Breast epithelium (tissue), 3 donors: ENCODE results near the gene PLCB3.

Source experiments
- POLR2A ChIP-seq: fragments of 450-650 bp; IDR thresholded peaks from one replicate; pipeline ENCODE4 v1.6.1; 2016; ENCODE audit warnings: antibody characterized with exemption, mild to moderate bottlenecking, moderate library complexity
- TF ChIP-seq, protein P1 (sequence below), 3 donors: fragments of 450-650 bp; IDR thresholded peaks; one replicate each; pipeline ENCODE4 v1.5.1; 2016 to 2017; ENCODE audit warnings: antibody characterized with exemption in 3 of 3, mild to moderate bottlenecking in 3 of 3, moderate library complexity in 3 of 3

DNA sequence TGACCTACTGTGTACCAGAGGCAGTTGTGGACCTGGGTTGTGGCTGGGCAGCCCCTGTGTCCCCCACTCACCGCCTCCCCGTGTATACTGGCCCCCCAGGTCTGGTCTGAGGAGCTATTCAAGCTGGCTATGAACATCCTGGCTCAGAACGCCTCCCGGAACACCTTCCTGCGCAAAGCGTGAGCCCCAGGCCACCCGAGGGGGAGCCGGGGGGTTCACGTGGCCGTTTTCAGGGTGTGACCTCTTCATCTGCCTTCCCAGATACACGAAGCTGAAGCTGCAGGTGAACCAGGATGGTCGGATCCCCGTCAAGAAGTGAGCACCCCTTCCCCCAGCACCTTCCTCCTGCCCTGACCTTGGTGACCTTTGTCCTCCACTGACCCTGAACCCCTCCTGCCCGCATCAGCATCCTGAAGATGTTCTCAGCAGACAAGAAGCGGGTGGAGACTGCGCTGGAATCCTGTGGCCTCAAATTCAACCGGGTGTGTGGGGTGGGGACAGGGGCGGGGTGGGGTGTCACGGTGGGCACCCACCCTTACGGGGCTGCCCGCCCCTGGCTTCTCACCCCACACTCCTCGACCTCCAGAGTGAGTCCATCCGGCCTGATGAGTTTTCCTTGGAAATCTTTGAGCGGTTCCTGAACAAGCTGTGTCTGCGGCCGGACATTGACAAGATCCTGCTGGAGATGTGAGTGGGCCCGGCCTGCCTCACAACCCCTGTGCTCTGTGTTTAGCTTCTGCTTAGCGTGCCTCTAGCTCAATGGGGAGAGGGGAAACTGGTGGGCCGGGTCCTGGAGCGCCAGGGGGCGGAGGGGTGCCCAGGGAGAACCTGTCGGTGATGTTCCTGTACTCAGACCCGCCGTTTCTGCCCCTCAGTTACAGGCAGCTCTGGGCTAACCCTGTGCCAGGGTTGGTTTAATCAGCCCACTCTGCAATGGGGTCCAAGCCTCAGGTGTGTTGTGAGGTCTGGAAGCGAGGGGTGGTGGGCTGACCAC, 4.1 kb downstream of the PLCB3 start:
- TF ChIP-seq, protein P1, sequence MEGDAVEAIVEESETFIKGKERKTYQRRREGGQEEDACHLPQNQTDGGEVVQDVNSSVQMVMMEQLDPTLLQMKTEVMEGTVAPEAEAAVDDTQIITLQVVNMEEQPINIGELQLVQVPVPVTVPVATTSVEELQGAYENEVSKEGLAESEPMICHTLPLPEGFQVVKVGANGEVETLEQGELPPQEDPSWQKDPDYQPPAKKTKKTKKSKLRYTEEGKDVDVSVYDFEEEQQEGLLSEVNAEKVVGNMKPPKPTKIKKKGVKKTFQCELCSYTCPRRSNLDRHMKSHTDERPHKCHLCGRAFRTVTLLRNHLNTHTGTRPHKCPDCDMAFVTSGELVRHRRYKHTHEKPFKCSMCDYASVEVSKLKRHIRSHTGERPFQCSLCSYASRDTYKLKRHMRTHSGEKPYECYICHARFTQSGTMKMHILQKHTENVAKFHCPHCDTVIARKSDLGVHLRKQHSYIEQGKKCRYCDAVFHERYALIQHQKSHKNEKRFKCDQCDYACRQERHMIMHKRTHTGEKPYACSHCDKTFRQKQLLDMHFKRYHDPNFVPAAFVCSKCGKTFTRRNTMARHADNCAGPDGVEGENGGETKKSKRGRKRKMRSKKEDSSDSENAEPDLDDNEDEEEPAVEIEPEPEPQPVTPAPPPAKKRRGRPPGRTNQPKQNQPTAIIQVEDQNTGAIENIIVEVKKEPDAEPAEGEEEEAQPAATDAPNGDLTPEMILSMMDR (IDR thresholded peaks at IDR 0.05) = no peak
- no peak for TF ChIP-seq POLR2A
